Measurements from ENCODE around the gene MS4A15.

The MS4A15 gene

DNA sequence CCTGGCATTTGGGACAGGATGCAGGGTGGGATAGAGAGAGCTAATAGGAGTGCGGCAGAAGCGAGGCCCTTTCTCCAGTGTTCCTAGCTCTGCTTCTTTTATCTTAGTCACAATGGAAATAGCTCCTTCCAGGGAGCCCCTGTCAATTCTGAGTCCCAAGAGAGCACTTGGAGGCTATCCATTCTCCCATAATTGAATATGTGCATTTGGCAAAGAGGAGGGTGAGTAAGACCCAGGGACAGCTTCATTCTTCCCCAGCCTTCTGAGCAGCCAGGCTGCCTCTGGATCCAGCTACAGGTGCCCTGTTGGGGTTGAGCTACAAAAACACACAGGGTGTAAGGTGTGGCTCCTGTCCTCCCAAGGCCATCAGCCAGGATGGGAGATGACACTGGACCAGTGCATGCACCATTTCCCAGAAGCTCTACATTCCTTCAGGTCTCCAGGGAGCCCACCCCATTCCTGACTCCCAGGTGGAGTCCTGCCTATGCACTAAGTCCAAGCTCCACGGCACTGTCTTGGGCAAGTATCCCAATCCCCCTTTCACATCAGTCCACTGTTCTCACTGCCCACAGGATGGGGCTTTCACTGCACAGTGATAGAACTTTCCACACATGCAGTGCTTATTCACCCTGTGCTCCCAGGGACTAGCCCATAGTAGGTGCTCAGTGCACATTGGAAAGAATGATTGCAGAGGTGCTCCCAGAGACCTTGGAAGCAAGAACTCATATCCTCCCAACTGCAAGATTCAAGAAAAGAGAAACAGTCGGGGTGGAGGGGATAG is 34.7 kb downstream of the MS4A15 start:
- no peak for FAIRE-seq
- DNase-seq (ENCODE audit: insufficient read length), result no peak
- no peak for TF ChIP-seq POLR2A (IDR thresholded peaks at IDR 0.05; ENCODE audit: low read depth, low read length)
- TF ChIP-seq TAF1 (IDR thresholded peaks at IDR 0.05; ENCODE audit: borderline replicate concordance, low read depth, low read length), result no peak
- no peak for TF ChIP-seq POLR2AphosphoS5 (IDR thresholded peaks at IDR 0.05; ENCODE audit: low read depth, low read length)

- DNase-seq (ENCODE audit: insufficient read length), result no peak
- TF ChIP-seq TAF1 (IDR thresholded peaks at IDR 0.05; ENCODE audit: borderline replicate concordance, low read depth, low read length), result no peak
- TF ChIP-seq POLR2AphosphoS5 (IDR thresholded peaks at IDR 0.05; ENCODE audit: low read depth, low read length), result no peak
- TF ChIP-seq POLR2A (IDR thresholded peaks at IDR 0.05; ENCODE audit: low read depth, low read length), result no peak
- no peak for FAIRE-seq
Observed at GRCh38 chr11:60792521-60792920, 35.9 kb downstream of the MS4A15 start.

GRCh38 chr11:60795291-60795690 is 38.6 kb downstream of the MS4A15 start:
- TF ChIP-seq POLR2AphosphoS5 (IDR thresholded peaks at IDR 0.05; ENCODE audit: low read depth, low read length) (no peak), TAF1 (IDR thresholded peaks at IDR 0.05; ENCODE audit: borderline replicate concordance, low read depth, low read length) (no peak), POLR2A (IDR thresholded peaks at IDR 0.05; ENCODE audit: low read depth, low read length) (no peak)
- no peak for FAIRE-seq
- DNase-seq (ENCODE audit: insufficient read length), result no peak

GRCh38 chr11:60797846-60798630 is 41.4 kb downstream of the MS4A15 start:
- DNase-seq (ENCODE audit: insufficient read length) (no peak), FAIRE-seq (no peak)
- no peak for TF ChIP-seq TAF1 (IDR thresholded peaks at IDR 0.05; ENCODE audit: borderline replicate concordance, low read depth, low read length)
- TF ChIP-seq POLR2AphosphoS5 (IDR thresholded peaks at IDR 0.05; ENCODE audit: low read depth, low read length), result no peak
- no peak for TF ChIP-seq POLR2A (IDR thresholded peaks at IDR 0.05; ENCODE audit: low read depth, low read length)

- DNase-seq (ENCODE audit: insufficient read length) (no peak), FAIRE-seq (no peak)
- TF ChIP-seq POLR2AphosphoS5 (IDR thresholded peaks at IDR 0.05; ENCODE audit: low read depth, low read length), result no peak
- TF ChIP-seq POLR2A (IDR thresholded peaks at IDR 0.05; ENCODE audit: low read depth, low read length), result no peak
- no peak for TF ChIP-seq TAF1 (IDR thresholded peaks at IDR 0.05; ENCODE audit: borderline replicate concordance, low read depth, low read length)
Observed at GRCh38 chr11:60798631-60799030, 42.0 kb downstream of the MS4A15 start.

- no peak for DNase-seq (ENCODE audit: insufficient read length)
- no peak for TF ChIP-seq POLR2AphosphoS5 (IDR thresholded peaks at IDR 0.05; ENCODE audit: low read depth, low read length)
- TF ChIP-seq TAF1 (IDR thresholded peaks at IDR 0.05; ENCODE audit: borderline replicate concordance, low read depth, low read length), result no peak
- no peak for TF ChIP-seq POLR2A (IDR thresholded peaks at IDR 0.05; ENCODE audit: low read depth, low read length)
- FAIRE-seq, result no peak
Observed at GRCh38 chr11:60801194-60801593, 44.5 kb downstream of the MS4A15 start.

- no peak for FAIRE-seq
- no peak for DNase-seq (ENCODE audit: insufficient read length)
- TF ChIP-seq POLR2A (IDR thresholded peaks at IDR 0.05; ENCODE audit: low read depth, low read length) (no peak), POLR2AphosphoS5 (IDR thresholded peaks at IDR 0.05; ENCODE audit: low read depth, low read length) (no peak), TAF1 (IDR thresholded peaks at IDR 0.05; ENCODE audit: borderline replicate concordance, low read depth, low read length) (no peak)
Observed at GRCh38 chr11:60803273-60803936, 46.7 kb downstream of the MS4A15 start.

DNA sequence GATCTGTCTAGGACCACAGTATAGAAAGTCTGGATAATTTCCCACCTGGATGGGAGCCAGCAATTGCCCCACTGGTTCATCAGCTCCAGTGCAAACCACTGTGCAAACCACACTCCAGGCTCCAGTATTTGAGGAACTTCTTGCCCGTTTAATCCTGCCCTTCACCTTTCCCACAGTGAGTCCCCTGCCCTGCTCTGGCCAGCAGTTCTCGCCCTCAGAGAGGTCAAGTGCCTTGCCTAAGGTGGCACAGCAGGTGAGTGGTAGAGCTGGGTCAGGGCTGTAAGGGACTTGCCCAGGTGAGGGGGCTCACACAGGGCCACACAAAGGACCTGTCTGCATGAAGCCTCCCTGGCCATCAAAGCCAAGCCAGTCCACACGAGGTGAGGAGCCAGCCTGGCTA is 52.6 kb downstream of the MS4A15 start:
- no peak for FAIRE-seq
- TF ChIP-seq POLR2A (IDR thresholded peaks at IDR 0.05; ENCODE audit: low read depth, low read length) (no peak), POLR2AphosphoS5 (IDR thresholded peaks at IDR 0.05; ENCODE audit: low read depth, low read length) (no peak), TAF1 (IDR thresholded peaks at IDR 0.05; ENCODE audit: borderline replicate concordance, low read depth, low read length) (no peak)
- no peak for DNase-seq (ENCODE audit: insufficient read length)

DNA sequence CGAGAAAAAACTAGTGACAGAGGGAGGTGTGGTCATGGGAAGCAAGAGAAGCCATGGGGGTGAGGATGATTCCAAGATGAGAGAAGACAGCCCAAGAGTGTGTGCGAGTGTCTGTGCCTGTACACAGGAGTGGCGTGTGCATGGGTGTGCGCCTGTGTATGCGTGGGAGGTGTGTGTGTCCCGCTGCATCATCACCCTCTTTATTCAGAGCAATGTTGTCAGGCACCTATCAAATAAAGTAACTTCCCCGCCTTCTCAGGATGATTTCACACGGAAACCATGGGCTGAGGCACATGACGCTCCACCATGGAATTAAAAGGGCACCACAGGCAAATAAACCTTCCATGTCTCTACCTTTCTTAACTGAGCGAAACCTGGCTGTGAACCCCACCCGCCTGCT is 53.0 kb downstream of the MS4A15 start:
- DNase-seq (ENCODE audit: insufficient read length) (no peak), FAIRE-seq (no peak)
- TF ChIP-seq POLR2A (IDR thresholded peaks at IDR 0.05; ENCODE audit: low read depth, low read length), result no peak
- TF ChIP-seq POLR2AphosphoS5 (IDR thresholded peaks at IDR 0.05; ENCODE audit: low read depth, low read length), result no peak
- TF ChIP-seq TAF1 (IDR thresholded peaks at IDR 0.05; ENCODE audit: borderline replicate concordance, low read depth, low read length), result no peak

DNA sequence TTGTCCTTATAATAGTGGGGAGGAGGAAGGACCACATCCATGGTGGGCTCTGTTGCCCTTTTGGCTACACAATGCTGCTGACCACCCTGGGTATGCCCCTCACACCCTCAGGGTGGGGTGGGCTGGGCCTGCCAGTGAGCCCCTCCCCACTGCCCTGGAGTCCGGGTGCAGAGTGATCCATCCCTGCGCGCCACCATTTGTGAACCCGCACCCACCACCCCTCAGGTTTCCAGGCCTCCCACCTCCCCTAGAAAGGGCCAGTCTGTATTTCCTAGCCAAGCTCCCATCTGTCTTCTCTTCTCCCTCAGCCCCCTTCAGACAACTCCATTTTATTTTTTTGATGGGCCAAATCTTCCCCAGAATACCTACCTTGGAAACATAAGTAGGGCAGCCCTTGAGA is 53.5 kb downstream of the MS4A15 start:
- no peak for FAIRE-seq
- TF ChIP-seq POLR2A (IDR thresholded peaks at IDR 0.05; ENCODE audit: low read depth, low read length), result no peak
- DNase-seq (ENCODE audit: insufficient read length), result no peak

GRCh38 chr11:60810569-60810968 is 53.9 kb downstream of the MS4A15 start:
- DNase-seq (ENCODE audit: insufficient read length), result no peak
- TF ChIP-seq POLR2AphosphoS5 (IDR thresholded peaks at IDR 0.05; ENCODE audit: low read depth, low read length) (no peak), TAF1 (IDR thresholded peaks at IDR 0.05; ENCODE audit: borderline replicate concordance, low read depth, low read length) (no peak), POLR2A (IDR thresholded peaks at IDR 0.05; ENCODE audit: low read depth, low read length) (no peak)
- peak; percentile 42 for FAIRE-seq

Measured in GM12892 (cell line).